ENCODE results near the gene IKZF3.

Gene IKZF3

DNA sequence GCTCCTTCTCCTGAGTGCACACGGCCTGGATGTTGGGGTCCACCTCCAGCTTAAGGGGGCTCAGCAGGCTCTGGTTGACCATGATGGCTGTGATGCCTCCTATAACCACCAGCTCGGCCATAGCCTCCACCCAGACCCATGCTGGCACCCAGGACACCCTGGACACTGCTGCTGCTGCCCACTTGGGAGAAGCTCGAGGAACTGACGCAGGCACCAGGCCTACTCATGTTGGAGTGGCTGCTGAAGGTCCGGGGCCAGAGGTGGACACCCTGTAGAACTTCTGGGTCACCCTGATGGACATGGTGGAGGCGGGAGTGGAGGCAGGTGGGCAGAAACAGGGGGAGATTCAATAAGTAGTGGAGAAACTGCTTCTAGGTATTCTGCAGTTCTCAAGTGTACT, 28.0 kb downstream of the IKZF3 start:
- no peaks in the 10 kb centered on the region for H3K27me3 ChIP-seq (ENCODE audit: low read depth, low read length)
- no peak overlapping the region for H3K27ac ChIP-seq (ENCODE audit: low read length)
- peaks cover 24% of the 10 kb centered on the region; the same call in 1 of the 2 replicates for H3K9me3 ChIP-seq (ENCODE audit: insufficient read depth, low read length)
- peaks cover 83% of the 10 kb centered on the region for H3K36me3 ChIP-seq (replicated peaks; ENCODE audit: low read depth, low read length)
- no peak overlapping the region for H3K4me3 ChIP-seq (ENCODE audit: low read length)
- H2AFZ ChIP-seq (ENCODE audit: low read depth, low read length): no peak overlapping the region
- peaks cover 2% of the 10 kb centered on the region; the same call in 1 of the 2 replicates for H3K4me1 ChIP-seq (ENCODE audit: low read length)
- no peak for TF ChIP-seq EZH2phosphoT487 (IDR thresholded peaks at IDR 0.05; ENCODE audit: low read depth)
- TF ChIP-seq, protein P1, sequence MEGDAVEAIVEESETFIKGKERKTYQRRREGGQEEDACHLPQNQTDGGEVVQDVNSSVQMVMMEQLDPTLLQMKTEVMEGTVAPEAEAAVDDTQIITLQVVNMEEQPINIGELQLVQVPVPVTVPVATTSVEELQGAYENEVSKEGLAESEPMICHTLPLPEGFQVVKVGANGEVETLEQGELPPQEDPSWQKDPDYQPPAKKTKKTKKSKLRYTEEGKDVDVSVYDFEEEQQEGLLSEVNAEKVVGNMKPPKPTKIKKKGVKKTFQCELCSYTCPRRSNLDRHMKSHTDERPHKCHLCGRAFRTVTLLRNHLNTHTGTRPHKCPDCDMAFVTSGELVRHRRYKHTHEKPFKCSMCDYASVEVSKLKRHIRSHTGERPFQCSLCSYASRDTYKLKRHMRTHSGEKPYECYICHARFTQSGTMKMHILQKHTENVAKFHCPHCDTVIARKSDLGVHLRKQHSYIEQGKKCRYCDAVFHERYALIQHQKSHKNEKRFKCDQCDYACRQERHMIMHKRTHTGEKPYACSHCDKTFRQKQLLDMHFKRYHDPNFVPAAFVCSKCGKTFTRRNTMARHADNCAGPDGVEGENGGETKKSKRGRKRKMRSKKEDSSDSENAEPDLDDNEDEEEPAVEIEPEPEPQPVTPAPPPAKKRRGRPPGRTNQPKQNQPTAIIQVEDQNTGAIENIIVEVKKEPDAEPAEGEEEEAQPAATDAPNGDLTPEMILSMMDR (IDR thresholded peaks at IDR 0.05; ENCODE audit: low read depth, low read length): no peak
- H3K4me2 ChIP-seq (ENCODE audit: low read length): no peak overlapping the region
- no peak overlapping the region for H3K9ac ChIP-seq (ENCODE audit: low read length)
- peaks cover 92% of the 10 kb centered on the region for H3K79me2 ChIP-seq (ENCODE audit: low read length)
- H4K20me1 ChIP-seq (ENCODE audit: insufficient read depth, low read length): peaks cover 40% of the 10 kb centered on the region

DNA sequence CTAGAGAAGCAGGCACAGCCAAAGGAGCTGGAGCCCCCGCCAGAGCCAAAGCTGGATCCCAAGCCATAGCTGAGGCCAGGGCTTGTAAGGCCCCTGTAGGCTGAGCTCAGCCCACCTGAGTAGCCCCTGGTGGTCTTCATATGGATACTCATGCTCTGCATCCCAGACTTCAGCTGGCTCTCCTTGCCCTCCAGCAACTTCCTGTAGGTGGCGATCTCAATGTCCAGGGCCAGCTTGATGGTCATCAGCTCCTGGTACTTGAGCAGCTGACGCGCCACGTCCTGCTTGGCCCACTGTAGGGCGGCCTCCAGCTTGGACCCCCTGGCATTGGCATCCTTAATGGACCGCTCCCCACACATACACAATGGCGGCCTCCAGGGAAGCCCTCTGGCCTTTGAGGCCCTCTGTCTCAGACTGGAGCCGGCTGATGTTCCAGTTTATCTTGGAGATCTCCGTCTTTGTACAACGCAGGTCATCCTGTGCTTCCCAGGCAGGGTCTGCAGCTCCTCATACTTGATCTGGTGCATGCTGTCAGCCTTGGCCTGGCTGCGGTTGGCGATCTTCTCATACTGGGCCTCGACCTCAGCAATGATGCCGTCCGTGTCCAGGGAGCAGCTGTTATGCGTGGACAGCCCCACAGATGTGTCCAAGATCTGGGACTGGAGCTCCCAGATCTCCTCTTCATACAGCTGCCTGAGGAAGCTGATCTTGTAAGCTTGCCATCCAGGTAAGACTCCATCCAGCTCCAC, 28.9 kb downstream of the IKZF3 start:
- no peak overlapping the region for H3K4me2 ChIP-seq (ENCODE audit: low read length)
- H3K9ac ChIP-seq (ENCODE audit: low read length): no peak overlapping the region
- H3K9me3 ChIP-seq (ENCODE audit: insufficient read depth, low read length): peaks cover 24% of the 10 kb centered on the region; the same call in 1 of the 2 replicates
- no peak overlapping the region for H2AFZ ChIP-seq (ENCODE audit: low read depth, low read length)
- peaks cover 83% of the 10 kb centered on the region for H3K36me3 ChIP-seq (replicated peaks; ENCODE audit: low read depth, low read length)
- no peaks in the 10 kb centered on the region for H3K27me3 ChIP-seq (ENCODE audit: low read depth, low read length)
- TF ChIP-seq EZH2phosphoT487 (IDR thresholded peaks at IDR 0.05; ENCODE audit: low read depth): no peak
- TF ChIP-seq, protein P1 (IDR thresholded peaks at IDR 0.05; ENCODE audit: low read depth, low read length): peak; percentile 11; the same call in 1 of the 2 replicates
- peaks cover 2% of the 10 kb centered on the region; the same call in 1 of the 2 replicates for H3K4me1 ChIP-seq (ENCODE audit: low read length)
- peaks cover 83% of the 10 kb centered on the region for H3K79me2 ChIP-seq (ENCODE audit: low read length)
- H3K27ac ChIP-seq (ENCODE audit: low read length): no peak overlapping the region
- peaks cover 32% of the 10 kb centered on the region for H4K20me1 ChIP-seq (ENCODE audit: insufficient read depth, low read length)
- no peak overlapping the region for H3K4me3 ChIP-seq (ENCODE audit: low read length)

DNA sequence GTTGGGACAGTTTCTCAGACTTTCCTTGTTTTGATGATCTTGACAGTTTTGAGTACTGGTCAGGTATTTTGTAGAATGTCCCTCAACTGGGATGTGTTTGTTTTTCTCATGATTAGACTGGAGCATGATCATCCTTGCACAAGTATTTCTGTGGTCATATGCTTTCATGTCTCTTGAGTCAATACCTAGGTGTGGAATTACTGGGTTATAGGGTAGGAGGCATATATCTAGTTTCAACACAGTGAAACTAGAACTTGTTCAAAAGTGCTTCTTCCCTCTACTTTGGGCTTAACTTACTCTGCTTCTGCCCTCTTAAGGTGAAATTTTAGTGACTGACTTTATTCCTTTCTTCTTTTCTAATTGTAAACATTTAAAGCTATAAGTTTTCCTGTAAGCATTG, 30.1 kb downstream of the IKZF3 start:
- peaks cover 77% of the 10 kb centered on the region for H3K79me2 ChIP-seq (ENCODE audit: low read length)

DNA sequence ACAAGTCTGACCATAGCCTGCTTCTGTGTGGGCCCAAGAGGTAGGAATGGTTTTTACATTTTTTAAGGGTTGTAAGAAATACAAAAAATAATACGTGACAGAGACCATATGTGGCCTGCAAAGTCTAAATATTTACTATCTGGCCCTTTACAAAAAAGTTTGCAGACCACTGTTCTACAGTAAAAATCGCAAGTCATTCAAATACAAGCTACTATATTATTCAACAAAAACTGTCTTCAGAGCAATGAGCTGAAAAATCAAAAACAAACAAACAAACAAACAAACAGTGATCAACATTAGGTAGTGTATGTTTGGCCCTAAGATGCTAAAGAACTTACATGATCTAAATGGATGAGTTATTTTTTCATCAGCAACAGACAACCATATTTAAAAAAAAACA, 32.5 kb downstream of the IKZF3 start:
- peaks cover 18% of the 10 kb centered on the region for H3K4me1 ChIP-seq (ENCODE audit: low read length)
- H3K27ac ChIP-seq (ENCODE audit: low read length): no peak overlapping the region
- H3K79me2 ChIP-seq (ENCODE audit: low read length): peaks cover 69% of the 10 kb centered on the region
- H3K9ac ChIP-seq (ENCODE audit: low read length): no peak overlapping the region
- TF ChIP-seq, protein P1 (IDR thresholded peaks at IDR 0.05; ENCODE audit: low read depth, low read length): no peak
- TF ChIP-seq EZH2phosphoT487 (IDR thresholded peaks at IDR 0.05; ENCODE audit: low read depth): no peak
- H3K4me2 ChIP-seq (ENCODE audit: low read length): no peak overlapping the region
- no peaks in the 10 kb centered on the region for H3K27me3 ChIP-seq (ENCODE audit: low read depth, low read length)
- peaks cover 85% of the 10 kb centered on the region for H3K36me3 ChIP-seq (replicated peaks; ENCODE audit: low read depth, low read length)
- H3K9me3 ChIP-seq (ENCODE audit: insufficient read depth, low read length): 0 out of 2 replicates have a peak, but pooled peaks cover 3% of the 10 kb centered on the region
- peaks cover 27% of the 10 kb centered on the region for H4K20me1 ChIP-seq (ENCODE audit: insufficient read depth, low read length)
- no peak overlapping the region for H2AFZ ChIP-seq (ENCODE audit: low read depth, low read length)
- no peak overlapping the region for H3K4me3 ChIP-seq (ENCODE audit: low read length)

More for the DNA sequence above, 30.1 kb downstream of the IKZF3 start:
- H3K9me3 ChIP-seq (ENCODE audit: insufficient read depth, low read length): peaks cover 12% of the 10 kb centered on the region; the same call in 1 of the 2 replicates
- no peaks in the 10 kb centered on the region for H3K27me3 ChIP-seq (ENCODE audit: low read depth, low read length)
- H2AFZ ChIP-seq (ENCODE audit: low read depth, low read length): no peak overlapping the region
- peaks cover 81% of the 10 kb centered on the region for H3K36me3 ChIP-seq (replicated peaks; ENCODE audit: low read depth, low read length)
- no peak overlapping the region for H3K4me3 ChIP-seq (ENCODE audit: low read length)
- no peak for TF ChIP-seq EZH2phosphoT487 (IDR thresholded peaks at IDR 0.05; ENCODE audit: low read depth)
- TF ChIP-seq, protein P1 (IDR thresholded peaks at IDR 0.05; ENCODE audit: low read depth, low read length): no peak
- no peak overlapping the region for H3K4me2 ChIP-seq (ENCODE audit: low read length)
- peaks cover 27% of the 10 kb centered on the region for H4K20me1 ChIP-seq (ENCODE audit: insufficient read depth, low read length)
- peaks cover 6% of the 10 kb centered on the region for H3K4me1 ChIP-seq (ENCODE audit: low read length)
- H3K9ac ChIP-seq (ENCODE audit: low read length): no peak overlapping the region
- peak overlapping the region; percentile 30; the same call in 1 of the 2 replicates for H3K27ac ChIP-seq (ENCODE audit: low read length)
